ENCODE measurements around the gene ADAMTS2.

Gene ADAMTS2

DNA sequence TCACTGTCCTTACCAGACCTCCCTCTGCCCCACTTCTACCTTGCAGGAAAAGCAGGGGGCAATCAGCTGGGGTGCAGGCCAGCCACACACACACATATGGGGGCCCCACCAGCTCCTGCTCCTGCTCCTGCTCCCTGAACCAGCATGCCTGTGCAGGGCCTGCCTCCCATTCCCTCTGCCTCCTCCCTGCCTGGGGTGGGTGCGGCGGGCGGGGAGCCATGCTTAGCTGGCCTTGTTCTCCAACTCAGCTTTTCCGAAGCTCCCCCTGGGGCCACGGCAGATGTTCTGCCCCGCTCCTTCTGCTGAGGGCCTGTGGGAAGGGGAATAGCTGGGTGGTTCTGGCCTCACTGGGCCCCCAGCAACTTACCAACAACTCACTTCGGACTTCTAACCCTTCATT is 195.2 kb downstream of the ADAMTS2 start:
- no peak for DNase-seq (ENCODE audit: extremely low read depth, low read depth)
- TF ChIP-seq, protein P1, sequence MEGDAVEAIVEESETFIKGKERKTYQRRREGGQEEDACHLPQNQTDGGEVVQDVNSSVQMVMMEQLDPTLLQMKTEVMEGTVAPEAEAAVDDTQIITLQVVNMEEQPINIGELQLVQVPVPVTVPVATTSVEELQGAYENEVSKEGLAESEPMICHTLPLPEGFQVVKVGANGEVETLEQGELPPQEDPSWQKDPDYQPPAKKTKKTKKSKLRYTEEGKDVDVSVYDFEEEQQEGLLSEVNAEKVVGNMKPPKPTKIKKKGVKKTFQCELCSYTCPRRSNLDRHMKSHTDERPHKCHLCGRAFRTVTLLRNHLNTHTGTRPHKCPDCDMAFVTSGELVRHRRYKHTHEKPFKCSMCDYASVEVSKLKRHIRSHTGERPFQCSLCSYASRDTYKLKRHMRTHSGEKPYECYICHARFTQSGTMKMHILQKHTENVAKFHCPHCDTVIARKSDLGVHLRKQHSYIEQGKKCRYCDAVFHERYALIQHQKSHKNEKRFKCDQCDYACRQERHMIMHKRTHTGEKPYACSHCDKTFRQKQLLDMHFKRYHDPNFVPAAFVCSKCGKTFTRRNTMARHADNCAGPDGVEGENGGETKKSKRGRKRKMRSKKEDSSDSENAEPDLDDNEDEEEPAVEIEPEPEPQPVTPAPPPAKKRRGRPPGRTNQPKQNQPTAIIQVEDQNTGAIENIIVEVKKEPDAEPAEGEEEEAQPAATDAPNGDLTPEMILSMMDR (IDR thresholded peaks at IDR 0.05; ENCODE audit: low read depth, low read length) = no peak

DNA sequence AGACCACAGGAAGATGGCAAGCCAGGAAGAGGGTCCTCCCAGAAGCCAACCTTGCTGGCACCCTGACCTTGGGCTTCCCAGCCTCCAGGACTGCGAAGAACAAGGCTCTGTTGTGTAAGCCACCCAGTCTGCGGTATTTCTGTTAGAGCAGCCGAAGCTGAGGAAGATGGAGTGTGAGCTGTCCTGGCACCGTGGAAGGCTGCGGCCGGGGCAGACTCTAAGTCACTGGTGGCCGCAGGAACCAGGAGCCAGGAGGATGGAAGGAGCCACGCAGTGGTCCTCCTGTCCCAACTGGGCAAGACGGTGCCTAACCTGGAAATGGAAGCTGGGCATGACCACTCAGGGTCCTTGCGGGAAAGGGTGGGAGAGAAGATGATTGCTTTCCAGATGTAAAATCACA is 196.0 kb downstream of the ADAMTS2 start:
- TF ChIP-seq, protein P1 (IDR thresholded peaks at IDR 0.05; ENCODE audit: low read depth, low read length) = no peak
- DNase-seq (ENCODE audit: extremely low read depth, low read depth) = no peak

DNA sequence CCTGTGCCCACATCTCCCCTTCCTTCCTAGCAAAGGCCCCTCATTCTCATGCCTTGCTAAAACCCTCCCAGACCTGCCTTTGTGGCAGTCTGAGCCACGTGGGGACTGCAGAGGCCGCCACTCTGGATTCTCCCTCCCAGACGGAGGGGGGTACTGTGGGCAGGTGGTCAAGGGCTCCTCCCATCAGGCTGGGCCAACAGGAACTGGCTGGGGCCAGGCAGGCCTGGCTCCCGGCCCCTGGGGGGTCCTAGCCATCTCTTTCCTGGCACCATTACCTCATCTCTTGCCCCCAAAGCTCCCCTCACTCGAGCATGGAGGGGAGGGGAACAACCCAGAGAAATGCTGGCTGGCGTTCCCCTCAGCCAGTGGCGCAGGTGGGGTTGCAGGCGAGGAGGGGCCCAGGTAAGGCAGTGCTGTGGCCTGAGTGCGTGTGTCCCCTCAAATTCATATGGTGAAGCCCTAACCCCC is 196.5 kb downstream of the ADAMTS2 start:
- DNase-seq (ENCODE audit: extremely low read depth, low read depth) = no peak
- TF ChIP-seq, protein P1 (IDR thresholded peaks at IDR 0.05; ENCODE audit: low read depth, low read length) = no peak

DNA sequence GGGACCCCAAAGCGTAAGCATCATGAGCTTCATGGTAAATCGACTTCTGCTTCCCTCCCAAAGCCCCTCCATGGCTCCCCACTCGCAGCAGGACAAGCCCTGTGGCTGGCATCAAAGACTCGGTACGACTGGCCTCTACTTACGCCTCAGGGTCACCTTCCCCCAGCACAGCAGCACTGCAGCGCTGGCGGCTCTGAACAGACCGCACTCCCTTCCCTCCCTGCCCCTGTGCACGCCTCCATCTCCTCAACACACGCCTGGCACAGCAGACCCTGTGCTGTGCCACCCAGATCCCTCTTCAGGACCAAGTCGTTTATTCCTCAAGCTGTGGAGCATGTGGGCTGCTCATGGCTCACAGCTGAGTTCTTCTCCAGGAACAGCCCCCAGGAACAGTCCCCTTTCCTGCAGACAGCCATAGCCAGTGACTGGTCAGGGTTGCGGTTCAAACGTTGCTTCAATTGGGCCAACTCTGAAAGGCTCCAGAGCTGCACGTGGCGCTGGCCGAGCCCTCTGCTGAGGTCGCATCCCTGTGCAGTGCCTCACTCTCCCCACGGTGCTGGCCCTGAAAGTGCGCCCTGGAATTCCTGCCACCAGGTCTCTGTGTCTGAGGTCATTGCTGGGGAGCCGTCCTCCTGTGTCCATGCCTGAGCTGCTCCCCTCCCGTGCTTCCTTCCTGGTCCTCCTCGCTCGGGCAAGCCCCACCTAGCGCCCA is 197.1 kb downstream of the ADAMTS2 start:
- DNase-seq (ENCODE audit: extremely low read depth, low read depth) = no peak
- TF ChIP-seq, protein P1 (IDR thresholded peaks at IDR 0.05; ENCODE audit: low read depth, low read length) = no peak

DNA sequence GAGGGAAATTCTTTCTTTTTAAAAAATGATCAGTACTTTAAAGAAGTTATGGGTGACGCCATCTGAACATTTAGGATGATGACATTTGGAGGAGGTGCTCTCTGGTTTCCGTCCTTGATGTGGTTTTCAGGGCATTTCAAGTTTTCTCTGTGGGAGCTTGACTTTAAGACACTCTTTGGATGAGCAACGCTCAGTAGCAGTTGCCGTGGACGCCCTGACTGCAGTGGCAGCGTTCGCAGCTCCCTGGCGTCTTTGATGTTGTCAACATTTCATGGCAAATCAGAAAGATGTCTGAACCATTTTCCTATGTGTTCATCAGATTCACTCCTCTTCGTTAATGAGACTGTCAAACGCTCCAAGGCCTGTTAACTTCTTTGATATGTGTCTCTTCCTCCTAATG is 199.0 kb downstream of the ADAMTS2 start:
- no peak for DNase-seq (ENCODE audit: extremely low read depth, low read depth)
- TF ChIP-seq, protein P1 (IDR thresholded peaks at IDR 0.05; ENCODE audit: low read depth, low read length) = no peak

DNA sequence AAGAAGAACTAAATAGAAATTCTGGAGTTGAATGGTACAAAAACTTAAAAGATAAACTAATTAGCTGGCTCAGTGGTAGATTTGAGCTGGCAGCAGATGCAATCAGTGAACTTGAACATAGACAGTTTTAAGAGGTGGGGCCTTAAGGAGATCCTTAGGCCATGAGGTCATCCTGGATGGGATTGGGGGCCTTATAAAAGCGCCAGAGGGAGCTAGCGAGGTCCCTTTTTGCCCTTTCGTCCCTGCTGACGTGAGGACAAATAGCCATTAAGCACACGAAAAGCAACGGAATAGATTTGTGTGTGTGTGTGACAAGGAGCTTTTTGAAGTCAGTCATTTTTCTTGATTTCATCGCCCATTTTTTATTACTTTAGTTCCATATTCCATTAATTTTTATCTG is 201.8 kb downstream of the ADAMTS2 start:
- no peak for DNase-seq (ENCODE audit: extremely low read depth, low read depth)
- TF ChIP-seq, protein P1 (IDR thresholded peaks at IDR 0.05; ENCODE audit: low read depth, low read length) = no peak

DNA sequence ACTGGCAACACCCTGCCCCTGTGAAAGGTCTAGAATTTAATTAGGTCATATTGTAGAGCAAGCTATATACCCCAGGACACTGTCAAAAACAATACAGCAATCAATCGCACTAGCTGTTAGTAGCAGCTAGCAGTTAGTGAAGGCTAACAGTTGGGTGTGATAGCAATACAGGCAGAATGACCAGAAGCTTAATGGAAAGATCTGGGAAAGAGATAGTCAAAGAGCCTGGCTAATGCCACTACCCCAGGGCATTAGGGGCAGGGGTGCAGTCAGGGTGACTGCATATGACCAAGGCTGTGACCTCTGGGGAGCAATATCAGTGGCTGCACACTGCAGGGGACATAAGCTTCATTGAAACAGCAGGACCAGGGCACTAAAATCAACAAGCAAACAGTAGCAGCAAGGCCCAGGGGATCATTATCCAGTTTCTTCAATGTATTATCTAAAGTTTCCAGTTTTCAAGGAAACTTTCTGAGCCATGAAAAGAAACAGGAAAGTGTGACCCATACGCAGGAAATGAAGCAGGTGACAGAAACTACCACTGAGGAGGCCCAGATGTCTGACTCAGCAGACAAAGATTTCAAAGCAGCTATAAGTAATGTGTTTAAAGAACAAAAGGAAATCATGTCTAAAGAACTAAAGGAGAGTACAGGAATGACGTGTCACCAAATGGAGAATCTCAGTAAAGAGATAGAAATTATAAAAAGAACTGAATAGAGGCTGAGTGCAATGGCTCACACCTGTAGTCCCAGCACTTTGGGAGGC is 202.6 kb downstream of the ADAMTS2 start:
- TF ChIP-seq, protein P1 (IDR thresholded peaks at IDR 0.05; ENCODE audit: low read depth, low read length) = no peak

More for the DNA sequence above, 202.6 kb downstream of the ADAMTS2 start:
- no peak for DNase-seq (ENCODE audit: extremely low read depth, low read depth)
